Suppressor macrophage (primary cell): ENCODE results near the gene ARFRP1.

Experiments
- DNase-seq, 4 experiments: peaks; one replicate each; pipeline ENCODE4 v3.0.0-alpha.2; 2020 to 2022
- total RNA-seq, 17 experiments: gene quantifications; one replicate each; lab custom pipeline; 2026; ENCODE audit warnings: mixed read lengths in 6 of 17, inconsistent platforms in 3 of 17; lab: John Stamatoyannopoulos, UW

The ARFRP1 gene
- 19.0 to 51.2 (median 27.4) reads per million in 17 experiments for total RNA-seq

GRCh38 chr20:63707558-63708300 lies at the start of gene ARFRP1, which contains the start of gene ZGPAT:
ARFRP1 (minus strand) TSS chr20:63707976; CDS start chr20:63707091, 885 bp downstream.
ZGPAT (plus strand) TSS chr20:63708039; CDS start chr20:63708581, 542 bp downstream.
- peak; percentile 93 to 98 (median 96) for DNase-seq

GRCh38 chr20:63756648-63756991 lies 48.8 kb upstream of the ARFRP1 start:
- no peak for DNase-seq

- no peak for DNase-seq
Observed at GRCh38 chr20:63755933-63756647, 48.3 kb upstream of the ARFRP1 start.

GRCh38 chr20:63754008-63754407 lies 46.2 kb upstream of the ARFRP1 start:
- no peak for DNase-seq

- no peak for DNase-seq
Observed at GRCh38 chr20:63753381-63753780, 45.6 kb upstream of the ARFRP1 start.

GRCh38 chr20:63752411-63753101 lies 44.8 kb upstream of the ARFRP1 start:
- DNase-seq, result no peak

GRCh38 chr20:63751471-63752271 lies 43.9 kb upstream of the ARFRP1 start:
- no peak for DNase-seq

- DNase-seq, result no peak
Observed at GRCh38 chr20:63750807-63751470, 43.2 kb upstream of the ARFRP1 start.

- no peak for DNase-seq
Observed at GRCh38 chr20:63749597-63750508, 42.1 kb upstream of the ARFRP1 start.

GRCh38 chr20:63748934-63749270 lies 41.1 kb upstream of the ARFRP1 start:
- no peak for DNase-seq

- no peak for DNase-seq
Observed at GRCh38 chr20:63748070-63748933, 40.5 kb upstream of the ARFRP1 start.

- DNase-seq, result no peak
Observed at GRCh38 chr20:63747622-63748069, 39.9 kb upstream of the ARFRP1 start.

- no peak for DNase-seq
Observed at GRCh38 chr20:63746751-63747315, 39.1 kb upstream of the ARFRP1 start.

- no peak for DNase-seq
Observed at GRCh38 chr20:63745961-63746731, 38.4 kb upstream of the ARFRP1 start.

- no peak for DNase-seq
Observed at GRCh38 chr20:63745424-63745805, 37.6 kb upstream of the ARFRP1 start.

- DNase-seq, result no peak
Observed at GRCh38 chr20:63744574-63745423, 37.0 kb upstream of the ARFRP1 start.

- no peak for DNase-seq
Observed at GRCh38 chr20:63744158-63744557, 36.4 kb upstream of the ARFRP1 start.
